Measurements from ENCODE around the gene RAB3GAP2.
"Not testable (repeated sequence)": the region's sequence is repeated elsewhere in the genome, so short reads cannot be mapped to it uniquely, and the experiment has no call there.

The RAB3GAP2 gene, protein sequence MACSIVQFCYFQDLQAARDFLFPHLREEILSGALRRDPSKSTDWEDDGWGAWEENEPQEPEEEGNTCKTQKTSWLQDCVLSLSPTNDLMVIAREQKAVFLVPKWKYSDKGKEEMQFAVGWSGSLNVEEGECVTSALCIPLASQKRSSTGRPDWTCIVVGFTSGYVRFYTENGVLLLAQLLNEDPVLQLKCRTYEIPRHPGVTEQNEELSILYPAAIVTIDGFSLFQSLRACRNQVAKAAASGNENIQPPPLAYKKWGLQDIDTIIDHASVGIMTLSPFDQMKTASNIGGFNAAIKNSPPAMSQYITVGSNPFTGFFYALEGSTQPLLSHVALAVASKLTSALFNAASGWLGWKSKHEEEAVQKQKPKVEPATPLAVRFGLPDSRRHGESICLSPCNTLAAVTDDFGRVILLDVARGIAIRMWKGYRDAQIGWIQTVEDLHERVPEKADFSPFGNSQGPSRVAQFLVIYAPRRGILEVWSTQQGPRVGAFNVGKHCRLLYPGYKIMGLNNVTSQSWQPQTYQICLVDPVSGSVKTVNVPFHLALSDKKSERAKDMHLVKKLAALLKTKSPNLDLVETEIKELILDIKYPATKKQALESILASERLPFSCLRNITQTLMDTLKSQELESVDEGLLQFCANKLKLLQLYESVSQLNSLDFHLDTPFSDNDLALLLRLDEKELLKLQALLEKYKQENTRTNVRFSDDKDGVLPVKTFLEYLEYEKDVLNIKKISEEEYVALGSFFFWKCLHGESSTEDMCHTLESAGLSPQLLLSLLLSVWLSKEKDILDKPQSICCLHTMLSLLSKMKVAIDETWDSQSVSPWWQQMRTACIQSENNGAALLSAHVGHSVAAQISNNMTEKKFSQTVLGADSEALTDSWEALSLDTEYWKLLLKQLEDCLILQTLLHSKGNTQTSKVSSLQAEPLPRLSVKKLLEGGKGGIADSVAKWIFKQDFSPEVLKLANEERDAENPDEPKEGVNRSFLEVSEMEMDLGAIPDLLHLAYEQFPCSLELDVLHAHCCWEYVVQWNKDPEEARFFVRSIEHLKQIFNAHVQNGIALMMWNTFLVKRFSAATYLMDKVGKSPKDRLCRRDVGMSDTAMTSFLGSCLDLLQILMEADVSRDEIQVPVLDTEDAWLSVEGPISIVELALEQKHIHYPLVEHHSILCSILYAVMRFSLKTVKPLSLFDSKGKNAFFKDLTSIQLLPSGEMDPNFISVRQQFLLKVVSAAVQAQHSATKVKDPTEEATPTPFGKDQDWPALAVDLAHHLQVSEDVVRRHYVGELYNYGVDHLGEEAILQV (N-terminal part only)

DNA sequence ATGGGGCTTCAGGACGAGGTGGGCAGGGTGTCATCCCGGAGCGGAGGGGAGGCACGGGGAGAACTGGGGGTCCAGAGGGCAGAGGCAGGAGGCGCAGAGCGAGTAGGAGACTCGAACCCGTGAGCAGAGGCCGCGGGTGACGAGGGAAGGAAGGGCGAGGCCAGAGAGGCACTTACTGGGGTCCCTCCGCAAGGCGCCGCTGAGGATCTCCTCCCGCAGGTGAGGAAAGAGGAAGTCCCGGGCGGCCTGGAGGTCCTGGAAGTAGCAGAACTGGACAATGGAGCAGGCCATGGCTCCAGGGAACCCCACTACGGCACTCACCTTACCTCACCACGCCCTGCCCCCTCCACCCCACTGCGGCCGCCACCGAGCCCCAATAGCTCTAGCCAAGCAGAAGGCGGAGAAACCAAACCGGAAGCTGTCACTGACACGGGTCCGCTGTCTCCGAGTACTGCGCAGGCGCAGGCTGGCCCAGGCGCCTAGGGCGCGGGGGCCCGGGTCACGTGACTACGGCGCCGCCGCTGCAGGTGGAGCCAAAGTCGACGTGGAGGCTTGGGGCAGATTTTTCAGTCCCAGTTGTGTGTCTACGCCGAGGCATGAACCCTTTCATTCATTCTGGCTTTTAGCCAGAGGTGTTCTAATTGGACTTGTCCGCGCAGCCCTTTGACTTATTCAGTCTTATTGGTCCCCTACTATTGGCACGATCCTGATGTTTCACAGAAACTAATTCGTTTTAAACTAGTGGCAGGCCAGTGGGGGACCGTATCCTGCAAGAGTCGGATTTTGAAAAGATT is at the start of gene RAB3GAP2:
RAB3GAP2 (minus strand) TSS at position 407 of the 794 bp plus-strand sequence; CDS start at position 291, 116 bp downstream.
- peak; percentile 98 for DNase-seq

GRCh38 chr1:220321758-220322157 is 49.5 kb upstream of the RAB3GAP2 start:
- no peak for DNase-seq

GRCh38 chr1:220320709-220321108 is 48.5 kb upstream of the RAB3GAP2 start:
- DNase-seq, result no peak

- no peak for DNase-seq
Measured at GRCh38 chr1:220318673-220319072, 46.4 kb upstream of the RAB3GAP2 start.

GRCh38 chr1:220317161-220317560 is 44.9 kb upstream of the RAB3GAP2 start:
- DNase-seq, result no peak

GRCh38 chr1:220316305-220316704 is 44.1 kb upstream of the RAB3GAP2 start:
- no peak for DNase-seq

DNA sequence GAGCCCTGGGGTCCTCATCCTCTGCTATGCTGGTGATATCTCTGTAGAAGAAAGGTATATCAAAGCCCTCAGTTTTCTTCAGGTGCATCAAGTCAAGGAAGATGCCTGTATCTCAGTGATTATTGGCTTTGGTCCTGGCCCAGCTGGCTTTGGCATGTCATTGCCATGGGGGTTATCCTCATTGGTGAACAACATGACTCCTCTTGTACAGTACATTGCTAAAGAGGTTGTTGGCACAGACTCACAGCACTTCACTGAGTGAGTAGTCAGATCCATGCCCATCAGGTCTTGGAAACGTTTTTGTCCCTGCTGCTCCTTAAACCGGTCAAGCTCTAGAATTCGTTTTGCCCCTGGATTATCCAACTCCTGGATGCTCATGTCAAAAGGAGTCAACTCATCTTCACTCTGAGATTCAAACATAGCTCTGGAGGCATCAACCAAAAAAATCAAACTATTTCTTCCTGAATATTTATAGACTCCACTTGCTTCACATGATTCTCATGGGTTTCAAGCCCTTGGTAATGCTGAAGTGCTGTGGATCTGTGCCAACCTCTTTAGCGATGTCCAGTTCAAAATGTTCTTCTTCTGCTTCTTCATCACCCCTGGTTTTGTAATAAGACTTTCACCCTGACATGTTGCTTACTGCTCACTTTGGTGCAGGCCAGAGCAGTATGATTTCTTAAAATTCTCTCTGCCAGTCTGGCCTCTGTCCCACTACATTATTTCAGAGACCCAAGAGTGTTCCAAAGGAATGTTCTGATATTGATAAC is 43.0 kb upstream of the RAB3GAP2 start:
- DNase-seq, result no peak

DNA sequence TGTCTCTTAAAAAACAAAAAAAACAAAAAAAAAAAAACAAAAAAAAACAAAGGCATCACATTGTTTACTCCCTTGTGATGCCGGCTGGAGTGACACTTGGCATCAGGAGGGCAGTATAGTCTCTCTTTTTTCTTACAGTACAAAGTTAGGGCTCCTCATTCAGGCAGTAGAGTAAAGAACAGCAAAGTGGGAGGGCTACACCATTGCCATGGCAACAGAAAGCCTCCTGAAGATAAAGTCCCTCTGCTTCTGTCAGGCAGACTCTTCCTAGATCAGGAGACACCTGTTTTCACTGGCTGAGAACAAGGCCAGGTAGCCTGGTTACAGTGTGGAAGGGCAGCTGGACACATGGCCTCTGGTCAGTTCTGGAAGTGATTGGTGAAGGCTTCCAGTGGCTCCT is 41.3 kb upstream of the RAB3GAP2 start:
- DNase-seq, result no peak

DNA sequence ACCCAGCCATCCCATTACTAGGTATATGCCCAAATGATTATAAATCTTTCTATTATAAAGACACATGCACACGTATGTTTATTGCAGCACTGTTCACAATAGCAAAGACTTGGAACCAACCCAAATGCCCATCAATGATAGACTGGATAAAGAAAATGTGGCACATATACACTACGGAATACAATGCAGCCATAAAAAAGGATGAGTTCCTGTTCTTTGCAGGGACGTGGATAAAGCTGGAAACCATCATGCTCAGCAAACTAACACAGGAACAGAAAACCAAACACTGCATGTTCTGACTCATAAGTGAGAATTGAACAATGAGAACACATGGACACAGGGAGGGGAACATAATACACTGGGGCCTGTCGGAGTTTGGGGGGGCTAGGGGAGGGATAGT is 37.9 kb upstream of the RAB3GAP2 start:
- not testable (repeated sequence) for DNase-seq

GRCh38 chr1:220307607-220308006 is 35.4 kb upstream of the RAB3GAP2 start:
- DNase-seq, result no peak

DNA sequence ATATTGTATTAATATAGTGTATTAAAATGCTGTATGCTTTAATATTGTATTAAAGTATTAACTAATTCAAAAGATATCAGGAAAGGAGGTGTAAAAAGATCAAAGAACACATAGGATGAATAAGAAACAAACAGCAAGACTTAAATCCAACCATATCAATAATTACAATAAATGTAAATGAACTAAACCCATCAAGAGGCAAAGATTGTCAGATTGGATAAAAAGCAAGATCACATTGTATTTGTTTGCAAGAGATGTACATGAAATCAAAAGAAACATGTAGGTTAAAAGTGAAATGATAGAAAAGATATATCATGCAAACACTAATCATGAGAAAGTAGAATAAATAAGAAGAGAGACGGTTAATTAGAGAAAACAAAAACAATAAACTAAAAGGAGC is 34.1 kb upstream of the RAB3GAP2 start:
- no peak for DNase-seq

- DNase-seq, result no peak
Measured at GRCh38 chr1:220303871-220304270, 31.6 kb upstream of the RAB3GAP2 start.

- no peak for DNase-seq
Measured at GRCh38 chr1:220301630-220302029, 29.4 kb upstream of the RAB3GAP2 start.

DNA sequence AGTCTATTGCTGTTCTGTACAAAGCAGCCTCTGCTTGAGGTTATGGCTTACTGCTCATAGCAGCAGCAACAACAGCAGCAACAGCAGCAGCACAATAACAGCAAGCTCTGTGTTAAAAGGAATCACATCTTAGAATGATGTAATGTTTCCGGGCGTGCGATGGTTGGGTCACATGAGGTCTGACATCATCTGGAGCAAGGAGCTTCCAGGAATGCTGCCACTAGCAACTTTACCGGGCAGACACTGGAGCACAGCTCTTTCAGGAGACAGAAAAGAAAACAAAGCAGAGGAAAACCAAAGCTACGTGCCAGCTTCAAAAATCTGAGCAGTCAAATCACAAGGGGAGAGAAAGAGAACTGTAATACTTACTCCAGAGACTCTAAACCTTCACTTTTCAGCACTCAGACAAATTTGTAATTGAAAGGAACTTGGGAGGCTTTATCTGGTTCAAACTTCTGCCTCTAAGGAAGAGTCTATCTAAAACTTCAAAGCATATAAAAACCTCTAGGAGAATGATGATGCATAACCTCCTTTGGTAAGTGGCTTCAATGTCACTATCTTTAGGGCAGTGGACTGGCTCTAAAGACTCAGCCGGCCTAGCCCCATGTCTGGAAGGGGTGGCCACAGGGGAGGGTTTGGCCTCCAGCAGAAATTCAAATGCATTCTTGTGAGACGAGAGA is 28.3 kb upstream of the RAB3GAP2 start:
- no peak for DNase-seq

GRCh38 chr1:220299337-220299736 is 27.1 kb upstream of the RAB3GAP2 start:
- DNase-seq, result no peak

- no peak for DNase-seq
Measured at GRCh38 chr1:220298470-220299205, 26.4 kb upstream of the RAB3GAP2 start.

GRCh38 chr1:220296981-220297380 is 24.7 kb upstream of the RAB3GAP2 start:
- DNase-seq, result no peak

DNA sequence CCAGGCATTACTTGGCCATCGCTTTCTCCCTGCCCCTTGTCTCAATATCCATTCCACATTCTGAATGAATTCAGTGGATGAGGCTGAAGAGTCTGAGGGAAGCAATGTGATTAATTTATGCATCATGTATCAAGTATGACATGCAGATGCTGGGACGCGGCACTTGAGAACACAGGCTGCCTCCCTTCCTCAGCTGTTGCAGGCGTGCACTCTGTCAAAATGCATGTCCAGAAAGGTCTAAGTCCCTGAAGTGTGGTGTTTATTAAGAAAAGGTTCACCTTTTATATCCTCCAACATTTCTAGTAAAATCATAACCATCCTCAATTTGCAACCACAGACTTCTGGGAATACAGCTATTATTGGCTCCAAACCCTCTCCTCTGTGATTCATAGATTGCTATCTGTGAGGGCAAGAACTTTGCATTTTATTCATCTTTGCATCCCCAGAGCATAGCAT is 22.6 kb upstream of the RAB3GAP2 start:
- no peak for DNase-seq

DNA sequence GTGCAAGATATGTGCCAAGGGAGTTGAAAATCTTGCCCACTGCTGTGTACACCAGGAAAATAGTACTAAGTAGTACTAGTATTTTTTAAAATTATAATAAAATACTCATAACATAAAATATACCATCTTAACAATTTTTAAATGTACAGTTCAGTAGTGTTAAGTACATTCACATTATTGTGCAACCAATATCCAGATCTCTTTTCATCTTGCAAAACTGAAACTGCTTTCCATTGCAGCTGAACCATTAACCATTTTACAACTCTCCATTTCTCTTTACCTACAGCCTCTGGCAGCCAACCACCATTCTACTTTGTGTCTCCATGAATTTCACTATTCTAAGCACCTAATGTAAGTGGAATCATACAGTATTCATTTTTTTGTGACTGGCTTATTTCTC is 19.3 kb upstream of the RAB3GAP2 start:
- no peak for DNase-seq
